K562 (cell line): ENCODE measurements around the gene RAD21L1. TPM values are rescaled to one million over a fixed set of nuclear protein-coding genes. Genes with fewer than 3 reads are reported as not detected.

Source experiments
- ATAC-seq: fragments of 200-7000 bp; cut with Tn5 transposase; 3 replicates; pipeline ENCODE4 v1.9.1; 2020; ENCODE audit warnings: moderate library complexity
- BruUV-seq: library from RNA; stranded (reverse); fragments of 400-500 nt; replicated peaks from 2 replicates; lab custom pipeline; 2021; lab: Mats Ljungman, UMichigan
- CTCF ChIA-PET: fragments of 300-600 bp; formaldehyde crosslinking; extraction: SDS; loops from one replicate; lab custom pipeline; 2021; ENCODE audit warnings: low intra/inter-chr PET ratio; lab: Yijun Ruan, JAX
- POLR2A ChIA-PET: fragments of 300-600, 350-650 bp; sonication (Branson Sonifier 250); formaldehyde crosslinking; extraction: SDS; loops from one replicate; lab custom pipeline; 2021; ENCODE audit warnings: antibody characterized with exemption, inconsistent platforms; lab: Yijun Ruan, JAX
- DNase-seq, 4 experiments: peaks; one replicate each; pipeline versions ENCODE4 v3.0.0 to v3.0.0-alpha.2; 2011 to 2018; ENCODE audit warnings: low spot score in 3 of 4, mixed read lengths in 3 of 4; ENCODE audit errors: extremely low read depth in 1 of 4
- FAIRE-seq: peaks from 2 replicates; lab custom pipeline; 2011; peaks lifted over from hg19 to GRCh38; lab: Jason Lieb, UNC
- H2AFZ ChIP-seq: 2 replicates; pipeline ENCODE4 v1.6.0; 2011; ENCODE audit warnings: low read depth, low read length, control low read depth, inconsistent platforms
- H3K27ac ChIP-seq: fragments of 200-600 bp; 3 replicates; pipeline ENCODE4 v1.8.0; 2011; ENCODE audit warnings: low read depth, mild to moderate bottlenecking, control low read depth, inconsistent platforms, low read length, moderate library complexity, mixed read lengths; ENCODE audit errors: extremely low read depth
- H3K27me3 ChIP-seq, 2 experiments: fragments of 300-600 bp in 1 of 2; 2 replicates in 1 of 2; 3 replicates in 1 of 2; pipeline versions ENCODE4 v1.6.0 to v1.8.0; 2011; ENCODE audit warnings: inconsistent platforms in 2 of 2, low read length in 2 of 2, mild to moderate bottlenecking in 1 of 2, mixed read lengths in 1 of 2, moderate library complexity in 1 of 2; ENCODE audit not compliant: control insufficient read depth in 2 of 2, insufficient read depth in 2 of 2
- H3K36me3 ChIP-seq: fragments of 300-600 bp; 3 replicates; pipeline ENCODE4 v1.8.0; 2011; ENCODE audit warnings: mild to moderate bottlenecking, low read length, inconsistent platforms; ENCODE audit not compliant: control insufficient read depth, insufficient read depth
- H3K4me1 ChIP-seq, 2 experiments: fragments of 200-600 bp in 1 of 2; replicated peaks in 1 of 2; 2 replicates in 1 of 2; 3 replicates in 1 of 2; pipeline versions ENCODE4 v1.5.1 to v1.8.0; 2011; ENCODE audit warnings: inconsistent platforms in 2 of 2, low read length in 2 of 2, mild to moderate bottlenecking in 1 of 2, mixed read lengths in 1 of 2, moderate library complexity in 1 of 2; ENCODE audit not compliant: control insufficient read depth in 2 of 2, insufficient read depth in 2 of 2
- H3K4me2 ChIP-seq: 2 replicates; pipeline ENCODE4 v1.6.1; 2011; ENCODE audit warnings: low read length, control low read depth, inconsistent platforms, mixed read lengths; ENCODE audit not compliant: insufficient read depth
- H3K4me3 ChIP-seq: fragments of 200-600 bp; sonication (generic), shearing (Covaris generic); 2 replicates; pipeline ENCODE4 v1.5.1; 2016; ENCODE audit warnings: control low read depth, inconsistent platforms
- H3K79me2 ChIP-seq: fragments of 200-600 bp; 3 replicates; pipeline ENCODE4 v1.8.0; 2011; ENCODE audit warnings: low read length, inconsistent platforms; ENCODE audit not compliant: control insufficient read depth, insufficient read depth
- H3K9ac ChIP-seq, 2 experiments: 2 replicates each; pipeline versions ENCODE4 v1.6.0 to v1.6.1; 2011; ENCODE audit warnings: low read depth in 2 of 2, low read length in 2 of 2, control low read depth in 1 of 2, inconsistent platforms in 1 of 2, mild to moderate bottlenecking in 1 of 2, mixed read lengths in 1 of 2; ENCODE audit not compliant: insufficient read depth in 1 of 2
- H3K9me1 ChIP-seq: one replicate; pipeline ENCODE4 v1.6.0; 2011; ENCODE audit warnings: inconsistent platforms, mild to moderate bottlenecking, low read length, moderate library complexity; ENCODE audit not compliant: control insufficient read depth, insufficient read depth
- H3K9me3 ChIP-seq: replicated peaks from 2 replicates; pipeline ENCODE4 v1.5.1; 2011; ENCODE audit warnings: low read depth, low read length, inconsistent platforms; ENCODE audit not compliant: control insufficient read depth, insufficient read depth
- H4K20me1 ChIP-seq: replicated peaks from 2 replicates; pipeline ENCODE4 v1.6.1; 2011; ENCODE audit warnings: low read length, inconsistent platforms, mixed read lengths; ENCODE audit not compliant: control insufficient read depth, insufficient read depth
- ARID3B ChIP-seq: fragments of 250-450 bp; sonication (Bioruptor Pico); IDR thresholded peaks from 2 replicates; pipeline ENCODE4 v1.4.0; 2020; ENCODE audit warnings: borderline replicate concordance
- BRCA1 ChIP-seq, 2 experiments: fragments of 450-650 bp in 1 of 2; sonication (generic) in 1 of 2; formaldehyde crosslinking in 1 of 2; IDR thresholded peaks; 2 replicates each; pipeline versions ENCODE4 v1.5.0 to v1.6.1; 2017 to 2020; ENCODE audit warnings: mild to moderate bottlenecking in 1 of 2, missing genetic modification reagents in 1 of 2
- DIDO1 ChIP-seq: fragments of 450-650 bp; IDR thresholded peaks from 2 replicates; pipeline ENCODE4 v1.6.1; 2016; ENCODE audit warnings: low read depth, missing biosample characterization, missing genetic modification characterization
- MYBL2 ChIP-seq, 2 experiments: fragments of 450-650 bp in 1 of 2; sonication (generic) in 1 of 2; formaldehyde crosslinking in 1 of 2; IDR thresholded peaks; 2 replicates each; pipeline versions ENCODE4 v1.6.1 to v1.8.1; 2017 to 2022; ENCODE audit warnings: borderline replicate concordance in 1 of 2, inconsistent platforms in 1 of 2, low read depth in 1 of 2, mild to moderate bottlenecking in 1 of 2, missing genetic modification reagents in 1 of 2, moderate library complexity in 1 of 2
- RBFOX2 ChIP-seq: fragments of 200-400 bp; formaldehyde crosslinking; IDR thresholded peaks from 2 replicates; pipeline ENCODE4 v1.6.1; 2017; ENCODE audit warnings: low read depth, mild to moderate bottlenecking, low read length, moderate library complexity
- TCFL5 ChIP-seq: fragments of 250-450 bp; sonication (Bioruptor Pico); conservative IDR thresholded peaks from 2 replicates; pipeline ENCODE4 v1.6.1; 2021; ENCODE audit warnings: mild to moderate bottlenecking, moderate library complexity, matching md5 sums
- ZFP91 ChIP-seq: sonication (generic); formaldehyde crosslinking; IDR thresholded peaks from 2 replicates; pipeline ENCODE4 v1.8.0; 2022; ENCODE audit warnings: mild to moderate bottlenecking, missing genetic modification reagents
- ZFX ChIP-seq: sonication (generic); formaldehyde crosslinking; IDR thresholded peaks from 2 replicates; pipeline ENCODE4 v1.8.0; 2022; ENCODE audit warnings: mild to moderate bottlenecking, missing genetic modification reagents, moderate library complexity
- ZKSCAN1 ChIP-seq: fragments of 150-350 bp; IDR thresholded peaks from 2 replicates; pipeline ENCODE4 v1.6.1; 2016; ENCODE audit warnings: low read depth, low read length
- ZNF212 ChIP-seq: fragments of 450-650 bp; formaldehyde crosslinking; IDR thresholded peaks from 2 replicates; pipeline ENCODE4 v1.4.0; 2020; ENCODE audit warnings: mild to moderate bottlenecking
- ZNF324 ChIP-seq: fragments of 250-450 bp; sonication (Bioruptor Pico); IDR thresholded peaks from 2 replicates; pipeline ENCODE4 v1.4.0; 2020; ENCODE audit warnings: mild to moderate bottlenecking
- ZNF586 ChIP-seq: fragments of 450-650 bp; formaldehyde crosslinking; conservative IDR thresholded peaks from 2 replicates; pipeline ENCODE4 v1.4.0; 2020; ENCODE audit warnings: mild to moderate bottlenecking, moderate library complexity
- WGBS: fragments of 100-300 bp; shearing (Covaris generic); methylation state at CpG from one replicate; pipeline ENCODE4 v1.1.6; 2016; ENCODE audit warnings: low coverage, mixed read lengths; ENCODE audit not compliant: insufficient coverage; ENCODE audit errors: missing lambda C conversion rate; 5-methylcytosine and 5-hydroxymethylcytosine counted together
- in situ Hi-C: fragments of 300-500 bp; cut with MboI; formaldehyde crosslinking; loops from 4 replicates; pipeline ENCODE4 v1.15.0; 2018; ENCODE audit warnings: inconsistent platforms, mixed read lengths
- intact Hi-C: fragments of 100-400 bp; cut with micrococcal nuclease; formaldehyde crosslinking; loops from 2 replicates; pipeline ENCODE4 v1.14.2; 2022
- polyA plus RNA-seq, 8 experiments: library from polyadenylated mRNA; depleted of rRNA in 4 of 8; stranded (reverse) in 5 of 8; unstranded in 3 of 8; fragments of >200 nt; fragmentation: Nextera tagmentation in 2 of 8; fragmentation: Illumina TruSeq in 1 of 8; extraction: Ambion mirVana in 2 of 8; extraction: Trizol in 1 of 8; gene quantifications; 2 replicates each; pipeline versions ENCODE4 v1.2.1 to v1.2.3, GENCODE V29; 2011 to 2014; ENCODE audit warnings: inconsistent platforms in 1 of 8, missing spikeins in 1 of 8
- total RNA-seq, 7 experiments: library from RNA; depleted of rRNA in 6 of 7; stranded (reverse); fragments of >200 nt in 6 of 7; fragmentation: Illumina TruSeq in 2 of 7; extraction: Trizol in 2 of 7; gene quantifications; 2 replicates each; pipeline versions ENCODE4 v1.2.1 to v1.2.3, GENCODE V29; 2011 to 2021; ENCODE audit warnings: low replicate concordance in 1 of 7

RAD21L1 gene
- total and polyA plus RNA-seq, 9 of the 15 experiments (the other 6 are each of a cell fraction or from before 2014, with no cell fraction given), result 0.17 to 1.7 (median 0.45) TPM; not detected in 1

GRCh38 chr20:1287306-1287705 lies 61.5 kb downstream of the RAD21L1 start:
- no peak overlapping the region for H3K27ac ChIP-seq
- ChIA-PET POLR2A (interaction anchor here (0.5 kb wide), 1 partner anchor 251 kb away, joined by 4 read pairs; no protein-coding TSS in a partner anchor), CTCF (no interaction called here)
- H3K4me1 ChIP-seq, result peaks cover 0 to 3% of the 10 kb centered on the region in 2 experiments; a peak in 2 of 5 replicates
- H3K9me1 ChIP-seq, result no peaks in the 10 kb centered on the region
- no peak overlapping the region for H3K4me2 ChIP-seq
- H3K4me3 ChIP-seq, result no peak overlapping the region
- intact Hi-C loops, result no loop called here
- no TSS peak for BruUV-seq
- in situ Hi-C loops, result no loop called here
- no peak for TF ChIP-seq ZKSCAN1
- no peak for TF ChIP-seq MYBL2 (IDR thresholded peaks at IDR 0.05; ENCODE audit: low read depth)
- no peak for TF ChIP-seq MYBL2 (CRISPR knock-in tag; IDR thresholded peaks at IDR 0.05; ENCODE audit: borderline replicate concordance)
- no peak for TF ChIP-seq DIDO1 (tag)
- no peak for TF ChIP-seq TCFL5
- TF ChIP-seq ZNF212 (CRISPR knock-in tag), result no peak
- no peak for TF ChIP-seq ZNF324 (CRISPR knock-in tag)
- TF ChIP-seq ZNF586 (CRISPR knock-in tag), result no peak
- no peak for TF ChIP-seq ZFX (CRISPR knock-in tag)
- TF ChIP-seq BRCA1 (IDR thresholded peaks at IDR 0.05), result no peak
- TF ChIP-seq BRCA1 (CRISPR knock-in tag; IDR thresholded peaks at IDR 0.05), result no peak
- no peak for TF ChIP-seq RBFOX2
- TF ChIP-seq ZFP91, result no peak
- no peak for TF ChIP-seq ARID3B (CRISPR knock-in tag)
- no peaks in the 10 kb centered on the region for H3K79me2 ChIP-seq
- no peak for DNase-seq
- 63% methylated on average over 1 of the region's 1 CpG for WGBS
- H3K27me3 ChIP-seq, result no peaks in the 10 kb centered on the region
- no peak overlapping the region for H2AFZ ChIP-seq
- H4K20me1 ChIP-seq, result 0 out of 2 replicates have a peak, but pooled peaks cover 3% of the 10 kb centered on the region
- no peaks in the 10 kb centered on the region for H3K36me3 ChIP-seq
- ATAC-seq, result no peak
- no peak overlapping the region for H3K9ac ChIP-seq
- no peak for FAIRE-seq
- no peaks in the 10 kb centered on the region for H3K9me3 ChIP-seq
